PC-3 (cell line): Measurements from ENCODE around the gene PPP1R14C.

Source experiments
- EZH2 ChIP-seq: fragments of 300-600 bp; sonication (generic); IDR thresholded peaks from one replicate; pipeline ENCODE4 v1.6.1; 2017; ENCODE audit warnings: antibody characterized with exemption, mild to moderate bottlenecking, low read length; ENCODE audit not compliant: unreplicated experiment
- EZH2phosphoT487 ChIP-seq: fragments of 300-600 bp; sonication (generic); IDR thresholded peaks from 2 replicates; pipeline ENCODE4 v1.6.1; 2018; ENCODE audit warnings: mild to moderate bottlenecking, antibody characterized with exemption, low read length, borderline replicate concordance
- TF ChIP-seq, protein P1 (sequence below): fragments of 300-600 bp; sonication (generic); conservative IDR thresholded peaks from 2 replicates; pipeline ENCODE4 v1.5.1; 2017; ENCODE audit warnings: antibody characterized with exemption, low read depth, mild to moderate bottlenecking, low read length

DNA sequence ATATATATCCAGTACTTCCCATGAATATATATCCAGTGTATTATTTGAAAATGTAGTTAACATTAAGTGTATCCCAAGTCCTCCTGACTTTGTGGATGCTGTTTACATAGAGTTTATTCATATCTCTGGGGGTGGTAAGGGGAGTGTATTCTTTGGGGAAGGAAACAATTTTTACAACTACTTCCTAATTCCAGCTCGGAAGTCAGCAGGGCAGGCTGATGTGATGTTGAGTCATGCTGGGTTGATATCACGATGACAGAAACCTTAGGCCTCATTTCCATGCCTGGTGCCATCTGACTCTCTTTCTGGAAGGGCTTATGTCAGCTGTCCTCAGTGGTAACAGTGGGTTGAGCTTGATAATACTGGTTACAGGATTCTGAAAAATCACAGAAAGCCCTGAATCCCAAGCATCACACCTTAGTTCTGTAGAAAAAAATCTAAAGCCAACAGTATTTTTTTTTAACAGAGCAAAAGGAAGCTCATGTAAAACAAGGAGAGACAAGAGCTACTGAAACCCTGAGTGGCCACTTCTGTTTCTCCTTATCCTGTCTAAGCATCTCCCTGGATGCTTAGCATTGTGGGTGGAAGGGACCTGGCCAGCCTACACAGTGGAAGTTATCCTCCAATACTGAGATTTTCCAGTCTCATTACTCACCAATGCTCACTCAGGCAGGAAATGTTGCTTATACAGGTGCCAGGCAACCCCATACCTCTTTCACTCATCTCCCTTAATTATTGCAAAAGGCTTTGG lies 150.8 kb downstream of the PPP1R14C start:
- TF ChIP-seq, protein P1, sequence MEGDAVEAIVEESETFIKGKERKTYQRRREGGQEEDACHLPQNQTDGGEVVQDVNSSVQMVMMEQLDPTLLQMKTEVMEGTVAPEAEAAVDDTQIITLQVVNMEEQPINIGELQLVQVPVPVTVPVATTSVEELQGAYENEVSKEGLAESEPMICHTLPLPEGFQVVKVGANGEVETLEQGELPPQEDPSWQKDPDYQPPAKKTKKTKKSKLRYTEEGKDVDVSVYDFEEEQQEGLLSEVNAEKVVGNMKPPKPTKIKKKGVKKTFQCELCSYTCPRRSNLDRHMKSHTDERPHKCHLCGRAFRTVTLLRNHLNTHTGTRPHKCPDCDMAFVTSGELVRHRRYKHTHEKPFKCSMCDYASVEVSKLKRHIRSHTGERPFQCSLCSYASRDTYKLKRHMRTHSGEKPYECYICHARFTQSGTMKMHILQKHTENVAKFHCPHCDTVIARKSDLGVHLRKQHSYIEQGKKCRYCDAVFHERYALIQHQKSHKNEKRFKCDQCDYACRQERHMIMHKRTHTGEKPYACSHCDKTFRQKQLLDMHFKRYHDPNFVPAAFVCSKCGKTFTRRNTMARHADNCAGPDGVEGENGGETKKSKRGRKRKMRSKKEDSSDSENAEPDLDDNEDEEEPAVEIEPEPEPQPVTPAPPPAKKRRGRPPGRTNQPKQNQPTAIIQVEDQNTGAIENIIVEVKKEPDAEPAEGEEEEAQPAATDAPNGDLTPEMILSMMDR, result no peak
- TF ChIP-seq EZH2phosphoT487 (no peak), EZH2 (no peak)
